ENCODE measurements around the gene HADH.
"Not testable (repeated sequence)": the region's sequence is repeated elsewhere in the genome, so short reads cannot be mapped to it uniquely, and the experiment has no call there.

HADH gene

GRCh38 chr4:107996949-107997788 lies 7.5 kb downstream of the HADH start:
- DNase-seq, result no peak

DNA sequence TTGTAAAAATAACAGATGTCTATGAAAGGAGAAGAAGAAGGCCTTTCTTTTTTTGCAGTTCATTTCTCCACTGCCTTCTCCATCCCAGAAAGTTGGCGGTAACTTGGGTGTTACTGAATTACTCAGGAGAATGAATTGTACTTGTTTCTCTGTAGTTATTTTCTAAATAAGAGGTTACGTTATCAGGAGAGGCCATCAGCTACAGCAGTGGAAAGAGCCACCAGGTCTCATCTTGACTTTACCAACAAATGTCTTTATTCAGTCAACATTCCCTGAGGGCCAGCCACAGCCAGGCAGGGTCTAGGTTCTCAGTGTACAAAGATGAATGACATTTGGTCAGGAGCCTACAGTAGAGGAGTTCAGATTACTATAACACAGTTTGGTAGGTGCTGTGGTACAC lies 8.1 kb downstream of the HADH start:
- no peak for DNase-seq

GRCh38 chr4:107999932-108000539 lies 10.3 kb downstream of the HADH start:
- no peak for DNase-seq

DNA sequence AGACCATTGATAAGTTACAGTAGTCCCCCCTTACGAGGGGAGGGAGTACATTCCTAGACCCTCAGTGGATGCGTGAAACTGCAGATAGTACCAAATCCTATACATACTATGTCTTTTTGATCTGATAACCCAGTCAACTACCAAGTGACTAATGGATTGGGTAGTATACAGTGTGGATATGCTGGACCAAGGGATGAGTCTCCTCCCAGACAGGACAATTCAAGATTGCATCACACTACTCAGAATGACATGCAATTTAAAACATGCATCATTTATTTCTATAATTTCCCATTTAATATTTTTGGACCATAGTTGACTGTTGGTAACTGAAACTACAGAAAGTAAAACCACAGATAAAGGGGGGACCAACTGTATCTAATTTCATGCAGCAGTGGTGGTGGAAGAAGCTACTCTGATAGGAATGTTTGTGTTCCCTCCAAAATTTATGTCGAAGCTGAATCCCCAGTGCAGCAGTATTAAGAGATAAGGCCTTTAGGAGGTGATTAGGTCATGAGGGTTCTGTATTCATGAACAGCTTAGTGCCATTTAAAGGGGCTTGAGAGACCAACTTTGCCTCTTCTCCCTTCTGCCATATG lies 11.9 kb downstream of the HADH start:
- DNase-seq, result no peak

DNA sequence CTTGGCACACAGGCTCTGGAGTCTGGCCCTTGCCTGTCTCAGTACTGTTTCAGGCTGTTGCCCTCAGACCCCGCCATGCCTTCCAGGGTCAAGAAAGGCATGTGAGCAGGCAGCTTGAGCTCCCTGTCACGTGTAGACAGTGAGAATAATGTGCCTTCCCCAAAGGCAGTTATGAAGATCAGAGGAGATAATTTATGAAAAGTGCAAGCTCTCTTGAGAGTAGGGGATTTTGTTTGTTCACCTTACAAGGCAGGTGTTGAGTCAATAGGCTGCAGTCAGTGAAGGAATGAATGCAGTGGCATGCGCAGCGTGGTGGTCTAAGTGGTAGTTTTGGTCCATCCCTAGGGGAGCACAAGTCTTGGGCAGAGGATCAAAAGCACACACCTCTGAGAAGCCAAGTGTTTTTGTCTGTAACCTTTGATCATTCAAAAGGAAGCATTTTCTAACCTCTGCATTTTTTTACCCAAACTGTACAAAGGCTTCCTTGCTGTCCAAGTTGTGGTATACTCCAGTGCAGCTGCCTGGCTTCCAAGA lies 14.4 kb downstream of the HADH start:
- no peak for DNase-seq

DNA sequence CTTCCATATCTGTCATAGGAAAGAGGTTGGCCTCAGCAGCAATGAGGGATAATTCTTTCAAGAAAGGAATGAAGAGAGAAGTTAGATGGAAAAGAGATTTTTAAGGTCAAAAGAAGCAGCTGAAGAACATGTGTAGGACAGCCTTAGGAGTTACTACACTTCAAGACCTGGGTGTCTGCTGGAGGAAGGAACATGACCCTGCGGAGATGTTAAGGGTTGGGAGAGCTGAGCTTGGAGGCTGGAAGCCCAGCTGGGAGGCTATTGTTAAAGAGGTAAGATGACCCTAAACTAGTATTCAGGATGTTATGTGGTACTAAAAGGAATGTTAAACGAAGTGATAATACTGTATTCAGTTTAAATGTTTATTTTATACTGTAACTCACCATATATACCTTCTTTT lies 15.0 kb downstream of the HADH start:
- DNase-seq, result no peak

- no peak for DNase-seq
Observed at GRCh38 chr4:108005807-108006206, 16.1 kb downstream of the HADH start.

GRCh38 chr4:108006361-108006760 lies 16.7 kb downstream of the HADH start:
- DNase-seq, result no peak

DNA sequence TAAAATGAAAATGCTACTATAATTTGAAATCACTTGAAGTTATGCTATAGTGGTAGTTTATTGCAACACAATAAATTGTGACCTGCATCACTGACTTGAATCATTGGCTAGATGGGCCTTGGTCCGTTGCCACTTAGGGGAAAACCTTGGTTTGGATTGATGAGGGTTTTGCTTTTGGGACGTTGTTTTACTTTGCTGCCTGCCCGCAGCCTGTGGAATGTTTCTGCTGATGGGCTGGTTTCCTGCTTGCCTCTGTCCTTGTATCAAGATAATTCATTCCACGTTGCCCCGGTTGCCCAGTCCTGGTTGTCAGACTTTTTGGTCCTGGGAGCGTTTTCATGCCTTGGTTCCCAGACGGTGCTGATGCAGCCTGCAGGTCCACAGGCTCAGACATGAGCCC lies 18.3 kb downstream of the HADH start:
- DNase-seq, result no peak

GRCh38 chr4:108008721-108009120 lies 19.0 kb downstream of the HADH start:
- DNase-seq, result no peak

- no peak for DNase-seq
Observed at GRCh38 chr4:108010167-108010566, 20.5 kb downstream of the HADH start.

DNA sequence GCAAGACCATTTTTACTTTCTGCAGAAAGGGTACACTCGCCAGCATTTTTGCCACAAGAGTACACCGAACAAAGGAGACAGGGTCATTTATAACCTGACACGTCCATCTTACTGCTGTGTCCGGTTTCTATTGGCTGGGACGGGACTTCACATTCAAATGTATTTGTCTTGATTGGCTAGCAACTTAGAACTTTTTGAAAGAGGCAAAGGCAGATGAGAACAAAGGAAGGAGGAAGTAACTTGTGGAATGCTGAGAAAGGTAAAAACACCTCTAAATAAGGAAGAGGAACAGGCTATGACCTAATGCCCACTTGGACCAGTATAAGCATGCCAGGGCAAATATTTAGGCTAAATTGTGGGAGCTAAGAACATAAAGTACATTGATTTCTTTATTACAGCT lies 22.7 kb downstream of the HADH start:
- not testable (repeated sequence) for DNase-seq

DNA sequence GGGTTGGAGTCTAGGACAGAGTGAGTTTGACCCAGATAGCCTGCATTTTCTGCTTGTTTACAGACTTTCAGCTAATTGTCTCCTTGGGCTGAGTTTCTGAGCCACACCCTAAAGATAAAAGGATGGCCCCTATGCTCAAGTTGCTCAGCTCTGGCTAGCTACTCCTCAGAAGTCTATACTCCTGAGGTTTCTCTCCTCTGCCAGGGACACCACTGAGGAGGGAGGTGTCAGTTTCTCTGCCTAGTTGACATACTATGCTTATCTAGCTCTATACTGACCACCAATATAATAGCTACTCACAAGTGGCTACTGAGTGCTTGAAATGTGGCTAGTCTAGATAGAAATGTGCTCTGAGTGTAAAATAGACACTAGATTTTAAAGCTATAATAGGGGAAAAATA lies 23.6 kb downstream of the HADH start:
- DNase-seq, result no peak

DNA sequence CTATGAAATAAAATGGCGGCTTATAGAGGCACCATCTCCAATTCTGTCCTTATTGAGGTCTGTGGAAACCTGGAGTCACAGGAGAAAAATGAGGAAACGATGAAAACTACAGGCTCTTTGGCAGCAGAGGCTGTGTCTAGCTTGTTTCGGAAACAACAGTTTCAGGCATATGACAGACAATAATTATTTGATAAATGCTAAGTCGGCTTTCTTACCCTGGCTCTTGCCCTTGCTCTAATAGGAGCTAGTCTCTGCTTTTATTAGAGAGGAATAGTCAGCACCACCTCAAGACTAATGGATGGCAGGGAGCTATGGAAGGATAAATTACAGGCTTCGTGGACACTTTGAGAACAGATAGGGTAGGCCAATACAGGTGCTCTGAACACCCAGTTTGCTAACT lies 24.3 kb downstream of the HADH start:
- no peak for DNase-seq

DNA sequence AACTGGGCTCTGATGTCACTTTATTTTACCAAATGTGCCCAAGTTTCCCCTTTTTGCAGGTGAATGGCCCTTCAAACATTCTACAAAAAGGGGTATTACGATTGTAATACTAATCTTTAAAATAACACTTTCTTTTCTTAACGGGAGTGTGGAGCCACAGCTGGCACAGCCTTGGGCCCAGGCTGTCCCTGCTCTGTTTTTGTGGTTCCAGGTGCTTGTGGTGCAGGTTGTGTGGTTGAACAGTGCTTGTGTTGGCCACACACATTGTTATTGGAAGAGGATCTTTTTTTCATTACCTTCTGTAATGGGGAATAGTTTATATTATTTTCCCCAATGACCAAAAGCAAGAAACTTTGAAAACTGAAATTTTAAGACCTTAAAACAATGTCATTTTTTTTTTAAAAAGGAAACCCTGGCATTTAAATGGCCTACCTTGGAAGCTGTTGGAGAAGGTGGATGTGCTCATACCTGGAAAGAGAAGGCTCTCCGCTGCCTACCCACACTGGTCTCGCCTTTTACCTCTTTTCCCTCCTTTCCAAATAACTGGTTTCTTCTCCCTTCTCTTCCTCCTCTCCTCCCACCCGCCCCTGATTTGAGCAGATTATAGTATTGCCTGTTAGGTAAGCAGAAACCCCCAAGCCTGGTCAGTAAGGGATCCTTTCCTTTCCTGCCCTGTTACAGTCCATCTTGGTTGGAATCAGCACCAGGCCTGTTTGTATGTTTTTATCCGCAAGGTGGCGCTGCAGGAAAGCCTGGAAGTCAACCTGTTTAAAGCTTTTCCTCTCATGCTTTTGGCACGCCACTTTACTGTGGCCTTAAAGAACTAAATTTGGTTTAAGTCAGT lies 28.6 kb downstream of the HADH start:
- DNase-seq, result peak; percentile 66 to 87 (median 72)

DNA sequence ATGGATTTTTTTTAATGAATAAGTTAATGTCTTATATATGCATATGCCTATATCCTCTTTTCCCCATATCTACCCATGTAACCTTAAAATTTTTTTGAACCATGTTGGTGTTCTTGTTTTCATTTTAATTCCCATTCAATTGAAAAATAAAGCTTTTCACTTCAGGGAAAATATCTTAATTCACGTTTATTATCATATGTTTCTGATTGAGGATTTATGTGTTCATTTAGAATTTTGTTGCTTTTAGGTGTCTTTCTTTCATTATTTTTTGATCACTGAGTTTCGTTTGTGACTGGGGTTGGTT lies 29.1 kb downstream of the HADH start:
- DNase-seq, result no peak

DNA sequence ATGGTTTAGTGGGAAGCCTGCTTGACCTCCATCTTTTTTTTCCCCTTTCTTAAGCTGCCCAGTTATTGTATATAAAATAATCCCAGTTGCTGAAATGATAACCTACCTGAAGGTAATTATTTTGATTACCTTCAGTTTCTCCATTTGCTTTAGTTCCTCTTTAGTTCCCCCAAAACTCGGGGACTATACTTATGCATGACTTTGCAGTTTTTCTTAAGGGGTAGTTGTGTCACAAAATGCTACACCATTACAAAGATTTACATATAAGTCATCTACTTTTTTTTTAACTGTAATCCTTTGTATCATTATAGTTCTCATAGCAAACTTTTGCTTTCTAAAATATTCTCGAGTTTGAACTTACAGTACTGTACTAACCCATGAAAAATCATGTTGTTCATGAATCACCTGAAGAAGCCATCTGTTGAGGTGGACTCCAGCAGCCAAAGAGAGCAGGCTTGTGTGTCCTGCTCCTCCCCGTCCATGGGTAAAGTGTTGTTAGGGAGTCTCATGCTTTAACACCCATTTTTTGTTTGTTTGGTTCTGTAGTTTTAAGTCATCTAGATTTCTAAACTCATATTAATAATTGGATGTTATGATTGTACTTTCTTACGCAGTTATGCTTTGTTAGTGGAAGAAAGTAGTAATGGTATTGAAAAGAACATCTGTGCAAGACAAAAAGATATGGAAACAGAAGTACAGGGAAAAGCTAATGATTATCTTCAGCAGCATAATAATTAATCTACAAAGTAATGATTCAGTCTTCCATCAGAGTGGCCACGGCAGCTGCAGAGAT lies 34.6 kb downstream of the HADH start:
- DNase-seq, result no peak

DNA sequence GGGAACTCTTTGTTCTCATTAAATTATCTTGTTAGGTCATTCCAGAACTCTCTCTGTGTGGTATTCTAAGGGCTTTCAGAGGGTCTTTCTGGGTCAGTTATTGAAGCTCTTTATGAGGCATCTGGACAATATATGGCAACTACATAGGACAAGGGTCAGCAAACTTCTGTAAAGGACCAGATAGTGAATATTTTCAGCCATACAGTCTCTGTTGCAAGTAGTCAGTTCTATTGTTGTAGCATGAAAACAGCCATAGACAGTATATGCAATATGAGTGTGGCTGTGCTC lies 35.1 kb downstream of the HADH start:
- DNase-seq, result no peak

DNA sequence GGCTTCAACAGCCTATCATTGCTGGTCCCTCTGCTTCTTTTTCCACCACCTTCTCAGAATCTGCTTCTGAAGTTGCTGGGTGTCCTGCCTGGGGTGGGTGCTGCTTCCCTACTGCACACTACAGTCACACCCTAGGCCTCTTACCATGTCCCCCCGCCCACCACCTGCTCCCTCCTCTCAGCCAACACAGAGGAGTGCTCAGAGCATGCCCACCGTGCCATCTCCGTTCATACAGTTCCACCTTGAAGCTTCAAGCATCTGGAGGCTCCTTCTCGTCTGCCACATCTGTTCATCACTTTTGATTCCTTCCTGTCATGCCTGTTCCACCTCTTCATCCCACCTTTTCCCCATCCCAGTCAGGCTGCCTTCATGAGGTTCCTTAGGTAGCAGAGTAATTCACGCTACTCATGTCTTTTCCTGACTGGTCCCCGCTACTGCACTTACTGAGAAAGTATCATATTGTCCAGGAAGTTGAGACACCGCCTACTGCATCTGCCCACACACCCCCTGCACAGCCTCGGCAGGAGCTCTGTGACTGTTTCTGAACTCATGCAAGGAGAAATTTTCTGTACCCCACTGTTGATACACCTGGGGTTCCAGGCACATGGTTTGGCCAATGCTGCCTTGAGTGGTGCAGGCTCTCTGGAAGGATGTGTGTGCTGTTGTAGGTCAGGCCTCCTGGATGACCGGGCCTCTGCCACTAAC lies 39.5 kb downstream of the HADH start:
- peak in 3 of 4 experiments; percentile 4 to 13 (median 8) for DNase-seq

DNA sequence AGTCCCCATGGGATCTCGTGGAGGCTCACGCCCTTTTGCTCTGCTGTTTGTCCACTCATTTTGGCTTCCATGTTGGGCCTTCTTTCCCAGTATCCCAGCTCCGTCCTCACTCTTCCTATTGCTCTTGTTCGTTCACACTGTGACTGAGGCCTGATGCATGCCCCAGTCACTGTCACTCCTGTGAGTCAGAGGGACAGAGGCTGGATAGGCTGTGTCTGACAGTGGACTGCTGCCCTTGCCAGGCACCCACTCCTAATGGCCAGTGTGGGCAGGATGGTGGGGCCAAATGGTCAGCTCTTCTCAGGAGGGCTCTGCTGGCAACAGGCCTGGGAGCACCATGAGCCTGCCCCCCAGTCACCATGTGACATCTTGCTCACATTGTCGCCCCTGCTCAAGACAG lies 40.0 kb downstream of the HADH start:
- no peak for DNase-seq

- DNase-seq, result peak; percentile 26 to 44 (median 38)
Observed at GRCh38 chr4:108030332-108030731, 40.6 kb downstream of the HADH start.

All from activated CD4-positive, CD25-positive, alpha-beta regulatory T cell (primary cell).